Fibroblast of lung (primary cell): ENCODE results near the gene LPCAT1.

Experiments used
- CTCF ChIP-seq, 2 donors: IDR thresholded peaks in 1 of 2; conservative IDR thresholded peaks in 1 of 2; 1 replicate in 1 of 2; 2 replicates in 1 of 2; pipeline ENCODE4 v1.5.1; 2011 to 2012; ENCODE audit warnings: low read length in 2 of 2, control low read depth in 1 of 2, inconsistent platforms in 1 of 2, low read depth in 1 of 2, mild to moderate bottlenecking in 1 of 2
- EZH2 ChIP-seq: IDR thresholded peaks from 2 replicates; pipeline ENCODE4 v1.5.1; 2012; ENCODE audit warnings: low read length, control low read depth, mild to moderate bottlenecking; ENCODE audit errors: missing control alignments

GRCh38 chr5:1429496-1429895 is 94.3 kb downstream of the LPCAT1 start:
- TF ChIP-seq CTCF (conservative IDR thresholded peaks at IDR 0.05 in 1 of 2, IDR thresholded peaks at IDR 0.05 in 1 of 2; ENCODE audit: low read depth in 1 of 2, low read length in 2 of 2) (no peak), EZH2 (no peak)
